Activated B cell treated with CpG ODN at 0.5 μM for 24 hours (primary cell): ENCODE data around the gene CROT. TPM values are rescaled to one million over a fixed set of nuclear protein-coding genes. Genes with fewer than 3 reads are reported as not detected.

Experiments used
- ATAC-seq: fragments of 200-7000 bp; cut with Tn5 transposase; one replicate; pipeline ENCODE4 v1.10.0; 2021; ENCODE audit warnings: low read depth, mild to moderate bottlenecking, moderate library complexity
- CTCF ChIA-PET: fragments of 350-600 bp; sonication (Branson Sonifier 250); formaldehyde crosslinking; loops from one replicate; lab custom pipeline; 2021; ENCODE audit warnings: antibody characterized with exemption; lab: Charles Lee
- POLR2A ChIA-PET: fragments of 350-600 bp; sonication (Branson Sonifier 250); formaldehyde crosslinking; loops from one replicate; lab custom pipeline; 2021; ENCODE audit warnings: antibody characterized with exemption; lab: Charles Lee
- DNase-seq: peaks from one replicate; pipeline ENCODE4 v3.0.0; 2022
- H3K27ac Mint-ChIP-seq: one replicate; pipeline ENCODE4 v1.8.0; 2020; ENCODE audit warnings: mixed read lengths
- H3K27me3 Mint-ChIP-seq: one replicate; pipeline ENCODE4 v1.8.0; 2021; ENCODE audit warnings: mixed read lengths
- H3K36me3 Mint-ChIP-seq: one replicate; pipeline ENCODE4 v1.8.0; 2021; ENCODE audit warnings: low read depth, mixed read lengths
- H3K4me1 Mint-ChIP-seq: one replicate; pipeline ENCODE4 v1.8.0; 2021; ENCODE audit warnings: mixed read lengths
- H3K4me3 Mint-ChIP-seq: one replicate; pipeline ENCODE4 v1.8.0; 2020; ENCODE audit warnings: mild to moderate bottlenecking, mixed read lengths
- H3K9me3 Mint-ChIP-seq: one replicate; pipeline ENCODE4 v1.8.0; 2020; ENCODE audit warnings: mixed read lengths
- CTCF ChIP-seq: fragments of 200-600 bp; IDR thresholded peaks from one replicate; pipeline ENCODE4 v1.8.0; 2022; ENCODE audit warnings: antibody characterized with exemption, mild to moderate bottlenecking
- intact Hi-C: fragments of 100-400 bp; cut with micrococcal nuclease; formaldehyde crosslinking; loops from one replicate; pipeline ENCODE4 v1.15.1; 2024
- total RNA-seq: library from RNA; stranded (reverse); gene quantifications from 2 replicates; pipeline ENCODE4 v1.2.3, GENCODE V29; 2022

The CROT gene
- total RNA-seq, 1 donor from 2014 or later: 9.2 TPM

GRCh38 chr7:87411186-87411585 is 65.7 kb downstream of the CROT start:
- Mint-ChIP-seq H3K27ac (no peak overlapping the region), H3K4me1 (no peaks in the 10 kb centered on the region), H3K4me3 (no peak overlapping the region), H3K9me3 (no peaks in the 10 kb centered on the region), H3K27me3 (no peaks in the 10 kb centered on the region), H3K36me3 (peaks cover 32% of the 10 kb centered on the region)
- intact Hi-C loops: loop anchor here (10.0 kb wide), 2 partner anchors 256 to 1516 kb away; partner anchors contain the start of gene DMTF1
- no peak for TF ChIP-seq CTCF
- DNase-seq: no peak
- ChIA-PET CTCF (no interaction called here), POLR2A (no interaction called here)
- ATAC-seq: no peak

- ChIA-PET POLR2A (no interaction called here), CTCF (interaction anchor here (7.3 kb wide), 1 partner anchor 102 kb away, joined by 99 read pairs; no protein-coding TSS in a partner anchor)
- DNase-seq: no peak
- Mint-ChIP-seq H3K4me1 (peaks cover 10% of the 10 kb centered on the region), H3K4me3 (no peak overlapping the region), H3K27me3 (no peaks in the 10 kb centered on the region), H3K36me3 (peaks cover 20% of the 10 kb centered on the region), H3K27ac (no peak overlapping the region), H3K9me3 (no peaks in the 10 kb centered on the region)
- TF ChIP-seq CTCF: no peak
- intact Hi-C loops: loop anchor here (10.0 kb wide), 2 partner anchors 258 to 1518 kb away; partner anchors contain the start of gene DMTF1
- no peak for ATAC-seq
Measured at GRCh38 chr7:87413029-87413428, 67.6 kb downstream of the CROT start.

- intact Hi-C loops: loop anchor here (10.0 kb wide), 2 partner anchors 259 to 1519 kb away; partner anchors contain the start of gene DMTF1
- ChIA-PET CTCF (interaction anchor here (0.9 to 7.3 kb wide), 6 partner anchors 9 to 178 kb away, joined by 3 to 99 read pairs (median 12); no protein-coding TSS in a partner anchor), POLR2A (no interaction called here)
- Mint-ChIP-seq H3K9me3 (no peaks in the 10 kb centered on the region), H3K27me3 (no peaks in the 10 kb centered on the region), H3K4me3 (no peak overlapping the region), H3K36me3 (peaks cover 14% of the 10 kb centered on the region), H3K27ac (no peak overlapping the region), H3K4me1 (peaks cover 20% of the 10 kb centered on the region)
- no peak for TF ChIP-seq CTCF
- no peak for DNase-seq
- ATAC-seq: no peak
Measured at GRCh38 chr7:87413951-87414793, 68.7 kb downstream of the CROT start.

DNA sequence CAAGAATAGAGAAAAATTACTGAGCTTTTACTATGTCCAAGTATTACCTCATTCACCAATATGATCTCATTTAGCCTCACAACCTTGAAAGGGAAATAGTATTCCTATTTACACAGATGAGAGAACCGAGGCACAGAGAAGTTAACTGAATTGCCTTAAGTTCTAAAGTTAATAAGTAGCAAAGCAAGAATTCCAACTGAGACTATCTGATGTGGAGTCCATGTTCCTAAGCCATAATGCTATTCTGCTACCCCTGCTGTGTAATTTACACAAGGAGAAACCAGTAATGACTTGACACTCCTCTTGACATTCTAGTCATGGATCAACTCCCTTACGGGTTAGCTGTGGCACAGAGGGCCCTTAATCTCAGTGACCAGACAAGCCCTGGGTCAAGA is 69.3 kb downstream of the CROT start:
- Mint-ChIP-seq H3K27me3 (no peaks in the 10 kb centered on the region), H3K9me3 (no peaks in the 10 kb centered on the region), H3K27ac (no peak overlapping the region), H3K4me1 (peaks cover 20% of the 10 kb centered on the region), H3K36me3 (peaks cover 19% of the 10 kb centered on the region), H3K4me3 (no peak overlapping the region)
- DNase-seq (no peak), ATAC-seq (no peak)
- POLR2A ChIA-PET: no interaction called here
- CTCF ChIA-PET: interaction anchor here (0.9 to 7.3 kb wide), 7 partner anchors 10 to 488 kb away, joined by 3 to 99 read pairs (median 11); no protein-coding TSS in a partner anchor
- TF ChIP-seq CTCF: no peak
- intact Hi-C loops: loop anchor here (10.0 kb wide), 2 partner anchors 260 to 1520 kb away; partner anchors contain the start of gene DMTF1
